Epithelial cell of proximal tubule (primary cell): Measurements from ENCODE around the gene SLC25A31. TPM values are rescaled to one million over a fixed set of nuclear protein-coding genes. Genes with fewer than 3 reads are reported as not detected.

ENCODE experiments used
- DNase-seq: peaks from one replicate; pipeline ENCODE4 v3.0.0-alpha.2; 2011; ENCODE audit warnings: low read depth
- H3K4me3 ChIP-seq: 2 replicates; pipeline ENCODE4 v1.5.1; 2011; ENCODE audit warnings: low read depth, mild to moderate bottlenecking, low read length
- CTCF ChIP-seq: conservative IDR thresholded peaks from 2 replicates; pipeline ENCODE4 v1.5.1; 2012; ENCODE audit warnings: low read depth, mild to moderate bottlenecking, low read length
- total RNA-seq: library from RNA; depleted of rRNA; stranded (reverse); fragments of >200 nt; gene quantifications from 2 replicates; pipeline ENCODE4 v1.2.3, GENCODE V29; 2015

Gene SLC25A31
- total RNA-seq, 1 donor from 2014 or later, result not detected

- TF ChIP-seq CTCF, result no peak
- no peak overlapping the region for H3K4me3 ChIP-seq
- DNase-seq, result no peak
These were observed 46.4 kb downstream of the SLC25A31 start for GRCh38 chr4:127776620-127777019.

GRCh38 chr4:127777487-127777886 lies 47.3 kb downstream of the SLC25A31 start:
- no peak for DNase-seq
- no peak for TF ChIP-seq CTCF
- no peak overlapping the region for H3K4me3 ChIP-seq

- DNase-seq, result no peak
- no peak overlapping the region for H3K4me3 ChIP-seq
- TF ChIP-seq CTCF, result no peak
These were observed 47.9 kb downstream of the SLC25A31 start for GRCh38 chr4:127778102-127778501.

GRCh38 chr4:127780598-127780997 lies 50.4 kb downstream of the SLC25A31 start:
- TF ChIP-seq CTCF, result no peak
- H3K4me3 ChIP-seq, result no peak overlapping the region
- no peak for DNase-seq

GRCh38 chr4:127781300-127782024 lies 51.3 kb downstream of the SLC25A31 start:
- no peak for DNase-seq
- peak overlapping the region; percentile 81 for H3K4me3 ChIP-seq
- TF ChIP-seq CTCF, result no peak

GRCh38 chr4:127782025-127782274 lies 51.8 kb downstream of the SLC25A31 start:
- DNase-seq, result no peak
- H3K4me3 ChIP-seq, result peak overlapping the region; percentile 81
- TF ChIP-seq CTCF, result no peak

GRCh38 chr4:127782275-127783025 lies 52.2 kb downstream of the SLC25A31 start, which contains the start of gene HSPA4L:
TSS of gene HSPA4L (plus strand) at chr4:127782322. CDS start at chr4:127782551, 229 bp downstream.
- DNase-seq, result no peak
- TF ChIP-seq CTCF, result peak; percentile 20
- H3K4me3 ChIP-seq, result peak within 1 kb of the TSS; percentile 81
